A549 treated with DMSO at 1 μM for 4 hours (cell line): ENCODE results near the gene GABPB1. TPM values are rescaled to one million over a fixed set of nuclear protein-coding genes. Genes with fewer than 3 reads are reported as not detected.

Source experiments
- total RNA-seq: library from RNA; stranded (reverse); fragments of 200-300 nt; extraction: Qiagen RNA extraction; gene quantifications from 5 replicates; pipeline ENCODE4 v1.2.3, GENCODE V29; 2022; ENCODE audit warnings: low read depth

The GABPB1 gene
- total RNA-seq = 29.3 to 35.5 TPM (median 32.7 TPM) in 5 replicates

DNA sequence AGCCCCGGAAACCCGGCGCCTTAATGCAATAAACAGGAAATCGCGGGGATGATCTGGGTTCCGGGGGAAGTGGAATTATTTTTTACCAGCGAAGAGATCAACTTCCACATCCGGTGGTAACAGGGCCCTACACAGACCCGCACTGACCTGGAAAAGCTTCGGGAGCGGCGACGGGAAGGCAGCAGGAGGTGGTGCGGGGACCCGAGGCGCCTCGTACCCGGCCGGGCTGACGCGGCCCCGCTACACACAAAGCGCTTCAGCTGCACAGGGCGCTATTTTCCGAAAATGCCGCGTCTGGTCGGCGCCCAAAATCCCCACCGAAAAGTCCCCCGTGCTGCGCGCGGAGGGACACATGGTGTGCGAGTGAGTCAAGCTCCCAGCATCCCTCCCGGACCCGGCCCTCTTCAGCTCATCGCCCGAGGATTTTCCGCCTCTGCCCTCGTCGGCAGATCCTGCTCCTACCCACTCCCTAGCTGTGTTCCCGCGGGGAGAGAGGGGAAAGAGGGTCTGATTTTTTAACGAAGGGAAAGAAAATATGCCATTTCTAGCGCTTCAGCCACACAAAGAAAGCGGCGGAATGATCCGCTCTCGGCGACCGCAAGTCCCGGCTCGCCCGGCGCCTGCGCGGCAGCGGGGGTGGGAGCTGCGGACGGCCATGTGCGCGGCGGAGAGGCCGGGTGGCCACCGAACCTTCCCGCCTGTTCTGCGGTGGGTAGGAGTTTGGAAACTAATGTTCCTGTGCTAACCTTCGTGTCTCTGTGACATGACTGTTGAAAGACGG lies at the start of gene GABPB1:
Gene GABPB1, minus strand, starts transcription at position 361 of the 781 bp plus-strand sequence. CDS start 45,400 bp downstream, outside the sequence.

DNA sequence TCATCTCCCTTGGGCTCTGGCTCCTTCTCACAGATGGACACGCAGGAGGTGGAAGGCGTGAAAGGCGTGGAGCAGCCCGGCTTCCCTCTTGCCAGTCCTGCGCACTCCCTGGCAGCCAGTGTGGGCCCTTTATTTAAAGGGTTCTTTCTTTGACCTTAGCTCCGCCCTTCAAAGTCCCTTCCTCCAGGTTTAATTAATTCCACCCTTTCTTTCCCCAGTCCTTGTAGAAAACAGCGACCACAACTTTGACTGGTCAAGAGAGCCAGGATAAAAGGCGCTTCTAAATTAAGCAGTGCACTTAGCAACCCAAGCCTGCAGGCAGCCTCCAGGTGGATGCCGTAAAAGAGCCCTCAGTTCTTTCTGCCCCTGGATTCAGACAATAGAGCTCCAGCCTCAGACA lies 89.4 kb downstream of the GABPB1 start, which contains the start of gene HDC:
Gene HDC, minus strand, starts transcription at position 107 of the 400 bp plus-strand sequence. Its CDS starts 103 bp downstream, at position 4.

Other genes starting within 250 kb of the GABPB1 start
- gene ATP8B4, start 236.0 kb downstream of the GABPB1 start, total RNA-seq = 0.80 to 1.6 TPM (median 0.84 TPM) in 5 replicates
- 24.3 to 34.4 TPM (median 28.5 TPM) in 5 replicates for gene SLC27A2, start 173.0 kb downstream of the GABPB1 start, total RNA-seq
- 0.06 to 0.14 TPM (median 0.14 TPM) in 3 of 5 replicates, not detected in the others for gene HDC, start 89.5 kb downstream of the GABPB1 start, total RNA-seq
- gene USP8, start 69.2 kb upstream of the GABPB1 start, total RNA-seq = 39.8 to 49.1 TPM (median 48.8 TPM) in 5 replicates
- not detected in 5 replicates for gene USP50, start 191.5 kb upstream of the GABPB1 start, total RNA-seq